IPS-20b (cell line): ENCODE data around the gene KCNQ1.

Experiments
- H3K27ac ChIP-seq: one replicate; pipeline ENCODE4 v1.5.1; 2013; ENCODE audit warnings: low read length
- H3K27me3 ChIP-seq: 2 replicates; pipeline ENCODE4 v1.6.1; 2013; ENCODE audit warnings: mild to moderate bottlenecking, low read length, inconsistent platforms; ENCODE audit not compliant: insufficient read depth
- H3K36me3 ChIP-seq: 2 replicates; pipeline ENCODE4 v1.6.1; 2013; ENCODE audit warnings: low read depth, mild to moderate bottlenecking, inconsistent platforms, low read length, moderate library complexity; ENCODE audit not compliant: insufficient read depth
- H3K4me1 ChIP-seq: 2 replicates; pipeline ENCODE4 v1.6.1; 2013; ENCODE audit warnings: mild to moderate bottlenecking, control low read depth, inconsistent platforms, low read length, moderate library complexity; ENCODE audit not compliant: insufficient read depth
- H3K4me3 ChIP-seq: 2 replicates; pipeline ENCODE4 v1.5.1; 2013; ENCODE audit warnings: mild to moderate bottlenecking, low read length, inconsistent platforms
- H3K9ac ChIP-seq: 2 replicates; pipeline ENCODE4 v1.6.1; 2013; ENCODE audit warnings: low read depth, mild to moderate bottlenecking, inconsistent platforms, low read length, moderate library complexity
- H3K9me3 ChIP-seq: 2 replicates; pipeline ENCODE4 v1.6.1; 2013; ENCODE audit warnings: mild to moderate bottlenecking, low read depth, low read length, inconsistent platforms; ENCODE audit not compliant: insufficient read depth

The KCNQ1 gene

GRCh38 chr11:2537010-2537705, 92.3 kb downstream of the KCNQ1 start:
- Histone ChIP-seq H3K9me3 (no peaks in the 10 kb centered on the region), H3K4me1 (peaks cover 11% of the 10 kb centered on the region), H3K36me3 (no peaks in the 10 kb centered on the region), H3K27ac (no peak overlapping the region), H3K27me3 (peaks cover 88% of the 10 kb centered on the region), H3K4me3 (no peak overlapping the region), H3K9ac (no peak overlapping the region)

DNA sequence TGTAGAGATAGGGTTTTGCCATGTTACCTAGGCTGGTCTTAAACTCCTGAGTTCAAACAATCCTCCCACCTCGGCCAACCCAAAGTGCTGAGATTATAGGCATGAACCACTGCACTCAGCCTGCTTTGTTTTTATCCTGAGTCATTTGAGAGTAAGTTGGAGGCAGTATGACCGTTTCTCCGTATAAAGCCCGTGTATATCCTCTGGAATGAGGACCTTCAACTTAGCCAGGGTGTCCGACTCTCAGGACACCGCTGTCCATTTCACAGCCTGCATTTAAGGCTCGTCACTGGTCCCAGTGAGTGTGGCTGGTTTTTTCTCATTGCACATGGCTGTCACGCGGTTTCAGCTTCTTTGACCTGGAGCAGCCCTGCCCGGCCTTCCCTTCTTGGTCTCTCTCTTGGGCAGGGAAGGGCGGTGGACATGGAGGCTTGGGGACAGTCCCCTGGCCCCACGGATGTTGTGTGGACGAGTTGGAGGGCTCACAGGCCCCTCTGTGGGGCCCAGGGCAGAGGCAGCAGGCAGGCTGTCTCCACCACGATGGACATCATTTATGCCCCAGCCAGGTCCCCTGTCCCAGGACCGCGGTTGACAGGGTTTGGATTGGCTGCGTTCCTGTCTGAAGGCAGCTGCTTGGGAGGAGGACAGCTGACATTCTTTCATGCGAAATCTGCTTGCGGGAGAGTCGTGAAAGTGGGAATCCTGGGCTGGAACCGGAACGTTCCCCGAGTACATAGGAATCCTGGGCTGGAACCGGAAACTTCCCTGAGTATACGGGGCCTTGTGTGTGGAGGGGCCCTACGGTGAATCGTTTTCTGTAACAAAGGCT, 93.3 kb downstream of the KCNQ1 start:
- Histone ChIP-seq H3K27ac (no peak overlapping the region), H3K27me3 (peaks cover 92% of the 10 kb centered on the region), H3K4me3 (no peak overlapping the region), H3K4me1 (peaks cover 9% of the 10 kb centered on the region), H3K36me3 (no peaks in the 10 kb centered on the region), H3K9ac (no peak overlapping the region), H3K9me3 (no peaks in the 10 kb centered on the region)

GRCh38 chr11:2538951-2539350, 94.1 kb downstream of the KCNQ1 start:
- H3K4me3 ChIP-seq, result no peak overlapping the region
- H3K4me1 ChIP-seq, result peaks cover 4% of the 10 kb centered on the region; the same call in 1 of the 2 replicates
- H3K36me3 ChIP-seq, result no peaks in the 10 kb centered on the region
- H3K9me3 ChIP-seq, result no peaks in the 10 kb centered on the region
- H3K27ac ChIP-seq, result no peak overlapping the region
- peaks cover 94% of the 10 kb centered on the region for H3K27me3 ChIP-seq
- H3K9ac ChIP-seq, result no peak overlapping the region

DNA sequence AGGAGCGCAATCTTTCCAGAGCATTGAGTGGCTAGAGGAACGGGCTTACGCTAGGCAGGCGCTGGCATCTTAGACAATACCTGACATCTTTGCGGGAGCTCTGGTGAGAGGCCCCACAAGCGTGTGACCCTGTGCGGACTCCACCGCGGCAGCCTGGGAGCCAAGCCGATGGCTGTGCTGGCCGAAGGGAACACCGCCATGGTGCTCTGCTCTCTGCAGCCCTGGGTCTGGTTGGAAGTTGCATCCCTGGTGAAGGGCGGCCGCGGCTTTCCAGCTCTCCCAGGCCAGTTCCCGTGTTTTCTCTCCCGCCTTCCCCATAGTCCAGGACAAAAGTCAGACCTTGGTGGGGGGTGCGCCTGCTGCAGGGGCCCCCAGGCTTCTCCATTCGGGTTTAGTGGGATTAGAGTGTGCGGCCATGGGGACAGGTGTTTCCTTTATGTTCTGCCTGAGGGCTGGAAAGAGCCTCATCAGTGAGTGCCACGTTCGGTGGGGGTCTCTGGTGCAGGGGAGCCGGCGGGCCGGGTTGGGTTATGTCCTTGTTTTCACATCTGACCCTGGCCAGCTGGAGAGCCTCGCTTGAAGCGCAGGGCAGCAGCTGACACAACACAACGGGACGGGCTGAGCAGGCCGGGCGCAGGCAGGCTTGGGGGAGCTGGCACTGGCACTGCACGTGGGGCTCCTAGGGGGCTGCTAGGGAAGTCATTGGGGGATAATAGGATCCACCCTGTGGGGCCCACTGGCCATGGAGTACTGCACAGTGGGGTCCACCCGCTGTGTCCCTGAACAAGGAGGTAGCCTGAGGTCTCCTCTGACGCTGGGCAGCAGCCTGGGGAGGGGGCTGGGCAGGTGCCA, 94.8 kb downstream of the KCNQ1 start:
- Histone ChIP-seq H3K4me1 (no peaks in the 10 kb centered on the region), H3K9me3 (no peaks in the 10 kb centered on the region), H3K9ac (no peak overlapping the region), H3K36me3 (no peaks in the 10 kb centered on the region), H3K4me3 (no peak overlapping the region), H3K27me3 (peaks cover 90% of the 10 kb centered on the region), H3K27ac (no peak overlapping the region)

DNA sequence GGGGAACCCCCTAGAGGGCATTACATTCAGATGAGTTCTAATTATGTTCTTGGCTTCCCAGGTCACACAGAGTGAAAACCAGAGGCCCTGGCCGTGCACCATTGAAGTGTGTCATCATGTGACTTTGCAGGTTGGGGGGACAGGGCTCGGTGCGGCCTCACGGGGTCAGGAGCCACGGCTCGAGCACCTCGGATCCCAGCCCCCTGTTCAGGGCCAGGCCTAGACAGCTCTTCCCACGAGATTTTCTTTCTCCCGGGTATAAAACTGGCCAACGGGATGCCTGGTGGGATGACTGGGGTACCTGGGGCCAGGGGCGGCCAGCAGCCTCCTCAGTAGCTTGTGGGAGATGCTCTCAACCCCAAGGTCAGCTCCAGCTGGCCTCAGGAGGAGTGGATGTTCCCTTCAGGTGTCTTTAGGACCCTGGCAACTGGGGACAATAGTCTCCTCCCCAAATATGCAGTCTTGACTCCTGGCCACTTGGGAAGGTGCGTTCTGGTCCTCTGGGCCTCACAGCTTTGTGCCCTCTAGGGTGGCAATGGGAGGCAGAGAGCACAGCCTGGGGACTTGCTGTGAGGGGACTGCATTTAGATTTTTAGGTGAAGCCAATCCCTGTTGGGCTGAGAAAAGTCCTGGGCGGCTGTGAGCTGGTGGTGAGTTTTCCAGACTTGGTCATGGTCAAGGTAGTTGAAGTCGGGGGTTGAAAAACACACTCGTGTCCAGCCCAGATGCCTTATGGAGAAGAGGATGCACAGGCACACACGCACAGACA, 95.6 kb downstream of the KCNQ1 start:
- H3K4me3 ChIP-seq, result no peak overlapping the region
- no peaks in the 10 kb centered on the region for H3K36me3 ChIP-seq
- no peak overlapping the region for H3K27ac ChIP-seq
- no peak overlapping the region for H3K9ac ChIP-seq
- no peaks in the 10 kb centered on the region for H3K4me1 ChIP-seq
- no peaks in the 10 kb centered on the region for H3K9me3 ChIP-seq
- peaks cover 90% of the 10 kb centered on the region for H3K27me3 ChIP-seq

DNA sequence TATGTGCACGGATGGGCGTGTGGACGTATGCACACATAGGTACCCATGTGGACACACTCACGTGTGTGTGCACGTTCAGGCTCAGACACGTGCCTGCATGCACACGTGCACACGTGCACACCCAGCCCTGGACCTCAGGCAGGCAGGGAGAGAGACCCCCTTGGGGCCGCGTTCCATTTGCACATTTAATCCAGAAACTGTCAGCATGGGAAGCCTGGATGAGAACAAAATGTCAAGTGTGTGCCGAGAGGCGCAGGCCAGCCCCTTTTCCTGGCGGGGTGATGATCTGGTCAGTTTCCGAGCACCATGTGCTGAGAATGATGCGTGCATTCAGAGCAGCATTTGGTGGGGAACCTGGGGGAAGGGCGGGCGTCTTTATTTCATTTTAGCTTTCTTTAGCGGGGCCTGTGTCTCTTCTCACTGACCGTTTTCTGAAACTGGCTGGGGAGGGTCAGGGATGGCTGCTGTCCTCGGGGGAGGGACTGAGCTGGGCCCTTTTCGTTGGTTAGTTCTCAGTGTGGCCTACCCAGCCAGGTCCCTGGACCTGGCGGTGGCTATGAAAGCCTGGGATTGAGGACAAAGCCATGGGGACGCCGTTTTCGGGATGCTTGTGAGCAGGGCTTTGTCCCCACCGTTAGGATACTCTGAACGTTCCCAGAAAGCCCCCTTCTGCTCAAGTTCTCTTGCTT, 96.3 kb downstream of the KCNQ1 start:
- Histone ChIP-seq H3K4me3 (no peak overlapping the region), H3K9ac (no peak overlapping the region), H3K36me3 (no peaks in the 10 kb centered on the region), H3K9me3 (no peaks in the 10 kb centered on the region), H3K27me3 (peaks cover 88% of the 10 kb centered on the region), H3K4me1 (no peaks in the 10 kb centered on the region), H3K27ac (no peak overlapping the region)

GRCh38 chr11:2541881-2542361, 97.1 kb downstream of the KCNQ1 start:
- H3K4me3 ChIP-seq, result no peak overlapping the region
- no peak overlapping the region for H3K27ac ChIP-seq
- H3K27me3 ChIP-seq, result peaks cover 88% of the 10 kb centered on the region

DNA sequence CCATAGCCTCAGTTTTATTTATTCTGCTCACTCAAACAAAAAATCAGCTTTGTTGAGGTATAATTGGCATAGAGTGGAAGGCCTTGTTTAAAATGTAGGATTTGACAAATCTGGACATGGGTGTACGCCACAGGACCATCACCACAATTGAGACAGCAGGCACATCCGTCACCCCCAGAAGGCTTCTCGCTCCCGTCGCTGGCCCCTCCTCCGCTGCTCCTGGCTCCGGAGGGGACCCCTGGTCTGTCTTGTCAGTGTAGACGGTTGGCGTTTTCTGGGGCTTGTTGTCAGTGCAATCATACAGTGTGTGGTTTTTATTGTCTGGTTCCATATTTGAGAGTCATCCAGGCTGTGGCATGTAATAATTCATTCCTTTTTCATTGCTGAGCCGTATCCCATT, 97.6 kb downstream of the KCNQ1 start:
- H3K27ac ChIP-seq, result no peak overlapping the region
- H3K4me3 ChIP-seq, result no peak overlapping the region
- peaks cover 88% of the 10 kb centered on the region for H3K27me3 ChIP-seq
- no peaks in the 10 kb centered on the region for H3K4me1 ChIP-seq
- no peak overlapping the region for H3K9ac ChIP-seq
- H3K36me3 ChIP-seq, result no peaks in the 10 kb centered on the region
- H3K9me3 ChIP-seq, result no peaks in the 10 kb centered on the region

More at GRCh38 chr11:2541881-2542361, 97.1 kb downstream of the KCNQ1 start:
- no peaks in the 10 kb centered on the region for H3K9me3 ChIP-seq
- H3K9ac ChIP-seq, result no peak overlapping the region
- no peaks in the 10 kb centered on the region for H3K36me3 ChIP-seq
- H3K4me1 ChIP-seq, result no peaks in the 10 kb centered on the region

DNA sequence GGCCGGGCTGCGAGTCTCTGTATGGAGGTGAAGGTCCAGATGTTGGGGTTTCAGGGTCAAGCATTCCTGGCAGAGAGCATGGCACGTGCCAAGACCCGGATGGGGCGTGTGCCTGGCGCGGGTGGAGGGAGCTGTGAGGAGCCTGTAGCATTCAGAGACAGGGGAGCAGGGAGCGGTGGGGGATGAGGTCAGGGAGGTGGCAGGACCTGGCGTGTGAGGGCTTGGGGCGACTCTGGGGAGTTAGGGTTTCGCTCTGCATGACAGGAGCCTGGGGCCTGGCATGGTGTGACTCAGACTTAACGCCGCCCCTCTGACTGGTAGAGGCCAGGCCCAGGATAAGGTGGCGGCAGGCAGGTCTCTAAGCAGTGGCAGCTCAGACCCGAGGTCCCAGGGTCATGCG, 103.0 kb downstream of the KCNQ1 start:
- Histone ChIP-seq H3K27ac (no peak overlapping the region), H3K9ac (no peak overlapping the region), H3K4me1 (no peaks in the 10 kb centered on the region), H3K36me3 (no peaks in the 10 kb centered on the region), H3K9me3 (0 out of 2 replicates have a peak, but pooled peaks cover 3% of the 10 kb centered on the region), H3K4me3 (no peak overlapping the region), H3K27me3 (peaks cover 93% of the 10 kb centered on the region)

DNA sequence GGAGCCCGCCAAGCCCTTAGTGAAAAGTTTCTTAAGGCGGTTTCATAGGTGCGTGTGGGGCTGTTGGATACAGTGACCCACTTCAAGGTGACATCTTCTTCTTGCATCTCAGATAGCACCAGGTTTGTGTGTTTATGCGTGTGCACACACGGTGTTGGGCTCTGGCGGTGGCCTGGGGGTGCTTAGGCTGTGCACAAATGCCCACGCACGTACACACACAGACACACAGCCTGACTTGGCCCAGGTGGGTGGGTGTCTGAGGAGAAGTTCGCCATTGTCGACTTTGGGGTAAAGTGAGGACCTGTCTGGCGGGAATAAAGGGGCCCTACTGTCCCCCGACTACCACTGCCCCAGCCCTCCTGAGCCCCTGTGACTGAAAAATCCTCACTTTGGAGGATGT, 103.8 kb downstream of the KCNQ1 start:
- Histone ChIP-seq H3K36me3 (no peaks in the 10 kb centered on the region), H3K27me3 (peaks cover 91% of the 10 kb centered on the region)

More for the DNA sequence above, 103.8 kb downstream of the KCNQ1 start:
- H3K9me3 ChIP-seq, result 0 out of 2 replicates have a peak, but pooled peaks cover 3% of the 10 kb centered on the region
- H3K4me1 ChIP-seq, result no peaks in the 10 kb centered on the region
- no peak overlapping the region for H3K27ac ChIP-seq
- H3K4me3 ChIP-seq, result no peak overlapping the region
- no peak overlapping the region for H3K9ac ChIP-seq
